WI38 (cell line): Measurements from ENCODE around the gene ADCY7.
A peak's percentile ranks its signal among the peaks of the same experiment; 100 is the strongest.
"Not testable (repeated sequence)": the region's sequence is repeated elsewhere in the genome, so short reads cannot be mapped to it uniquely, and the experiment has no call there.

Experiments
- H3K4me3 ChIP-seq: 2 replicates; pipeline ENCODE4 v1.5.1; 2011; ENCODE audit warnings: low read depth, mild to moderate bottlenecking, control low read depth, low read length
- CTCF ChIP-seq: IDR thresholded peaks from 2 replicates; pipeline ENCODE4 v1.5.1; 2012; ENCODE audit warnings: low read depth, mild to moderate bottlenecking, control low read depth, low read length

ADCY7 gene

GRCh38 chr16:50234771-50235556 is 31.4 kb upstream of the ADCY7 start:
- no peak for TF ChIP-seq CTCF
- no peak overlapping the region for H3K4me3 ChIP-seq

- no peak for TF ChIP-seq CTCF
- no peak overlapping the region for H3K4me3 ChIP-seq
Measured at GRCh38 chr16:50235581-50235980, 30.8 kb upstream of the ADCY7 start.

- no peak overlapping the region for H3K4me3 ChIP-seq
- TF ChIP-seq CTCF = no peak
Measured at GRCh38 chr16:50238314-50238713, 28.0 kb upstream of the ADCY7 start.

GRCh38 chr16:50238868-50239301 is 27.5 kb upstream of the ADCY7 start:
- no peak for TF ChIP-seq CTCF
- H3K4me3 ChIP-seq = no peak overlapping the region

- H3K4me3 ChIP-seq = not testable (repeated sequence)
Measured at GRCh38 chr16:50243024-50243423, 23.3 kb upstream of the ADCY7 start.

- no peak overlapping the region for H3K4me3 ChIP-seq
- no peak for TF ChIP-seq CTCF
Measured at GRCh38 chr16:50244140-50244503, 22.2 kb upstream of the ADCY7 start.

GRCh38 chr16:50244504-50245416 is 21.6 kb upstream of the ADCY7 start:
- TF ChIP-seq CTCF = no peak
- peak overlapping the region; percentile 55; the same call in 1 of the 2 replicates for H3K4me3 ChIP-seq
